Right kidney (tissue), 1 donor: ENCODE results near the gene MME.
"Not testable (repeated sequence)": the region's sequence is repeated elsewhere in the genome, so short reads cannot be mapped to it uniquely, and the experiment has no call there.

ENCODE experiments used
- DNase-seq: peaks from one replicate; pipeline ENCODE4 v3.0.0-alpha.2; 2016

The MME gene

DNA sequence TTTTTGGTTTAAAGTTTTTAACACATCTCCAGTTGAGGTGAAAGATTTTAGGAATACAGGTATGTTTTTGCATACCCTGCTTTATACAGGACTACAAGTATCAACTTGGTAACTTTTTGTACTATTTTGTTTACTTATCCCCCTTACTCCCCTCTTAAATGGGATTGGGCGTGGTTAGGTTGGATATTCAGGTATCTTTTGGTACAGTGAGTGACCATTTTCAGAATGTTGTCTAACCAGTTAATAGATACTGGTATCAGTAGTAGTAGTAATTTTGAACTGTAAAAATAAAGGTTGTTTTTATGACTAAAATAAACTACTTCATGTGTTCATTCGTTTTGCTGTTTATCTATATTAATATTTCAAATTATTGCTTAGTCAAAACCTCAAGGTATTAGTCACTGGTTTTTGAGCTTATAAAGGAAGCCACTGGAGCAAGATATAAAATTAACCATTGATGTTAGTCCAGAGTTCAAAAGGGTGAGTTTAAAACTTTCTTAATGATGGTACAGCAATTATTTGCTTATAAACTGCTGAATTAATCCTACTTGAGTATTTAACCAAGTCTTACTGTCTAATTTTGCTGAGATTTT lies 3.3 kb downstream of the MME start:
- DNase-seq, result no peak

GRCh38 chr3:155084567-155084966 lies 4.4 kb downstream of the MME start:
- no peak for DNase-seq

DNA sequence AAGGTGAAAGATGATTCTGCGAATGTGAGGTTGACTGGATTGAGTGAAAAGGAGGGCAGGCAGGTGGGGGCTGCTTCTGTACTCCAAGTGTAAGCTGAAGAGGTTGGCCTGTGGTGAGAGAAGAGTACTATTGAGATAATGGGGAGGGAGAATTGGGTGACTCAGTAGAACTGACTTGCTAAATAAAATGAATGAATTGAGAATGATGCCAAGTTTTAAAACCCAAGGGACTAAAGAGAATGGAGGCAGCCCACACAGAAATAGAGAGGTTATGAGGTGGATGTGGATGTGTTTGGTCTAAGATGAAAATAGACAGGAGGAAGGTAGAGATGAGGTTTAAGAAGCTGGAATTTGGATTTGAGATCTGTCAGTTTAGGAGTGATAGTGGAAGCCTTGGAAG lies 5.9 kb downstream of the MME start:
- DNase-seq, result no peak

- no peak for DNase-seq
Measured at GRCh38 chr3:155088706-155089345, 8.7 kb downstream of the MME start.

DNA sequence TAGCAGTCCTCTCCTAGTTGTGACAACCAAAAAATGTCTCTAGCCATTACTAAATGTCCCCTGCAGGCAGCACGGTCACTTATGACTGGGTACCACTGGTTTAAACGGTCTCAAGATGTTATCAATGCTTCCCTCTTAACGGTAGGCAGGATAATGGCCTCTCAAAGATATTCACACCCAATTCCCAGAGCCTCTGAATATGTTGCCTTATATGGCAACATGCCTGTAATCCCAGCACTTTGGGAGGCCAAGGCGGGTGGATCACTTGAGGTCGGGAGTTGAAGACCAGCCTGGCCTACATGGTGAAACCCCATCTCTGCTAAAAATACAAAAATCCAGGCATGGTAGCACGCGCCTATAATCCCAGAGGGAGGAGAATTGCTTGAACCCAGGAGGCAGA lies 9.4 kb downstream of the MME start:
- DNase-seq, result no peak

DNA sequence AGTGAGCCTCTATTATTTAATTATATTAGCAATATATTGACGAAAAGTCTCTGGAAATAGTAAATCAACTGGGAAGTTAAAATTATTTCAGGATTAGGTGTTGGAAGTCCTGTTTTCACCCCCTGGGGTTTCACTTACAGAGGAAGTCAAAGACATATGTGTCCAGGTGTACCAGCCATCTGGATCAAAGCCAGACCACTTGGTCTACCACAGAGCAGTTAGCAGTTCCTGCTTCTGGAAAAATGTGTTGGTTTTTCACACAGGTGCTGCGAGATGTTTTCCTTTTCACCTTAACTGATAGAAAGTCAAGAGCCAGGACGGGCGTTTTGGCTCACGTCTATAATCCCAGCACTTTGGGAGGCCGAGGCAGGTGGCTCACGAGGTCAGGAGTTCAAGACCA lies 13.1 kb downstream of the MME start:
- DNase-seq, result no peak

GRCh38 chr3:155096303-155097008 lies 16.3 kb downstream of the MME start:
- no peak for DNase-seq

DNA sequence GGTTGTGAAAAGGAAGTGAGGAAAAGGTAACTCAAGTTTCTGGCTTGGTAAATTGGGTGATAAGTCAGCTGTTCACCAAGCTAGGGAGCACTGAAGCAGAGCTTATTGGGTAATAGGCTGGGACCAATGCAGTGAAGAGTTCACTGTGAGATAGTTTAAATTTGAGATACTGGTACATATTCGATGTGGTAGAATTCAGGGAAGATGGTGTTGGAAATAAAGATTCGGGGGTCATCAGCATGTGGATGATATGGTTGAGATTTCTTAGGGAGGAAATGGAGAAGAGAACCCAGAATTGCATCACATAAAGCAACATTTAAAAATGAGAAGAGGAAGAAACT lies 16.9 kb downstream of the MME start:
- no peak for DNase-seq

DNA sequence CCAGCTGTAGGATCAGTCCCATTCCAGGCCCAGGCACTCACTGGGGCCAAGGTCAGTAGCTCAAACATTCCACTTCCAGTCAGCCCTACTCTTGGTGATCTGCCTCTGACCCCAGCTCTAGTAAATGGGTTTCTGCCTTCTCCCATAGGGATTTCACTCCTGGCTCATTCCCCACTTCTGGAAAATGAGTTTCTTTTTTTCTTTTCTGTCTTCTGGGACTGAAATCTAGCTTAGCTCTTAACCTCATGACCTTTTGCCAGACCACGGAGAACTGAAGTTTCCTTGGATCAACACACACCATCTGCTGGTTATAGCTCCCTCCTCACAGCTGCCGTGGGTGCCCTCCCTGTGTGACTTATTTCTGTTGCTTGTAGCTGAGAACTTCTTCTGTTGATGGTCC lies 21.3 kb downstream of the MME start:
- DNase-seq, result no peak

DNA sequence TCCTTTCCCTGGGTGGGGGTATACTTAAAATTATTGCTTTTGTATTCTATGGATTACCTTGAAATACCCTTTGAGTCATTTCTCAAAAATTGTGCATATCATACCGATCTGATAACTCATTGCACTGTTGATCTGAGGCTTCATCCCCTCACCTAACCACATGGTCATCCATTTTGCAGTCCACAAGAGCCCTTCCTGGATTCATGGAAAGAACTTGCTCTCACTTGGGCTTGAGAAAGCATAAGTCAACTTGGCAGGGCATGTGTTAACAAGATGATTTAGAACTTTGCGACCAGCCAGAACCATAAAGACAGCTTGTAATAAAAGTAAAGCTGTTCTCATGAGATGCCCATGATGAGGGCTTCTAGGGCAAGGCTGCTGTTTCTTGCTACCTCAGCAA lies 22.2 kb downstream of the MME start:
- no peak for DNase-seq

GRCh38 chr3:155103686-155104085 lies 23.6 kb downstream of the MME start:
- DNase-seq, result no peak

DNA sequence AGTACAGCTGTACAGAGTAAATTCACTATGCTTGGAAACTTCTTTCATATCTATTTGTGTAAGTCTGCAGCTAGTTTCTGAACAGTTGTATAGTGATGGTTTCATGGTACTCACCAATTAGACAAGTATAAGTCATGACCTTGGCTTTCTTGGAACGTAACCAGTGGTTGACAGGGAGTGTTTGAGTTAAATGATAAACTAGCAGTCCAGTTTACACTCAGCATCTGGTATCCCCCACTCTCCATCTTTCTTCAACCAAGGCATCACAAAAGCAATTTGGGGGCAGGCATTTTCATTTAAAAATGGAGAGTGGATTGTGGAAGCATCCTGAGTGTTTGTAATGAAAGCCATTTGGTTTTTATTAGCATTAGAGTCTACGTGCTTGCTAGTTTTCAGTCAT lies 26.0 kb downstream of the MME start:
- no peak for DNase-seq

- no peak for DNase-seq
Measured at GRCh38 chr3:155110022-155110421, 29.9 kb downstream of the MME start.

GRCh38 chr3:155110996-155111901 lies 31.1 kb downstream of the MME start:
- no peak for DNase-seq

- no peak for DNase-seq
Measured at GRCh38 chr3:155111971-155112370, 31.9 kb downstream of the MME start.

GRCh38 chr3:155112661-155113389 lies 32.7 kb downstream of the MME start:
- no peak for DNase-seq

GRCh38 chr3:155124745-155125144 lies 44.6 kb downstream of the MME start:
- DNase-seq, result not testable (repeated sequence)

DNA sequence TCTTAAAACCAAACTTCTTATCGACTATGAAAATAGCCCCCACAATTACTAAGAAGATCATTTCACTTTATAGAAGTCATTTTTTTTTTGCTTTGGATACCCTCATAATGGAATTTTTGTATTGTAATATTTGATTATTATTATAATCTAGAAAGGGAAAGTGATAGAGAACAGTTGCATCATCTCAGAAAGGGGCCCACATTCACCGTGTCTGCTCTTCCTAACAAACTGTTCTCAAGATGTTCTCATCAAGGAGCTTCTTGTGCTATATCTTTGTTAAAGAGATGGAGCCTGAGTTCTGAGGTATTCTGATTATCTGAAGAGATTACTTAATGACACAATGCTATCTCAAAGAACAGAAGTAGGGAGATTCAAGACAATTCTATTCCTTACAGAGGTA lies 49.3 kb downstream of the MME start:
- DNase-seq, result no peak

DNA sequence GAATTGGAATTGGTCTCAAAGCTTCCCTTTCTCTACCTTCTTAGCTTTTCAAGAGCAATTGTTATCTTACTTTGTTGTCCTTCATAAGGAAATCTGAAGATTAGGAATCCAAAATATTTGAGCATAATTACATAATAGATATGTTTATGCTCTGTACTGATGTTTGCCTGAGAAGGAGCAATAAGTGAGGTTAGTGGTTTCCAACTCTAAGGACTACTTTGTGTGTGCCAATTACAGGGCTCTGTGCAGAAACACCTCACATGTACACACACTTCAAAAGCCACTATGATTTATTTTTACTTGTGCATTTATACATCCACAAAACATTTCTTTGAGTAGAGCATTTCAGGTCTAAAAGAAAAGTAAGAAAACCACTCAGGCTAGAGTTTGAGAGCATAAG lies 49.9 kb downstream of the MME start:
- DNase-seq, result no peak

GRCh38 chr3:155131104-155131503 lies 51.0 kb downstream of the MME start:
- DNase-seq, result no peak

DNA sequence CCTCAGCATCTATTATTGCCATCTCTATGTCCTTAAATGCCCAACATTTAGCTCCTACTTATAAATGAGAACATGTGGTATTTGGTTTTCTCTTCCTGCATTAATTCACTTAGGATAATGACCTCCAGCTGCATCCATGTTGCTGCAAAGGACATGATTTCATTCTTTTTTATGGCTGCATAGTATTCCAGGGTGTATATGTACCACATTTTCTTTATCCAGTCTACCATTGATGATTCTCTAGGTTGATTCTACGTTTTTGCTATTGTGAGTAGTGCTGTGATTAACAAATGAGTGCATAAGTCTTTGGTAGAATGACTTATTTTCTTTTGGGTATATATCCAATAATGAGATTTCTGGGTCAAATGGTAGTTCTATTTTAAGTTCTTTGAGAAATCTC lies 54.2 kb downstream of the MME start:
- DNase-seq, result not testable (repeated sequence)

DNA sequence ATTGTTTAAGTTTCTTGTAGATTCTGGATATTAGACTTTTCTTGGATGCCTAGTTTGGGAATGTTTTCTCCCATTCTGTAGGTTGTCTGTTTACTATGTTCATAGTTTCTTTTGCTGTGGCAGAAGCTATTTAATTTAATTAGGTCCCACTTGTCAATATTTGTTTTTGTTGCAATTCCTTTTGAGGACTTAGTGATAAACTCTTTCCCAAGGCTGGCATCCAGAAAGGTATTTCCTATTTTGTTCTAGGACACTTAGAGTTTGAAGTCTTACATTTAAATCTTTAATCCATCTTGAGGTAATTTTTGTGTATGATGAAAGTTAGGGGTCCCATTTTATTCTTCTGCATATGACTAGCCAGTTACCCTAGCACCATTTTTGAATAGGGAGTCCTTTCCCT lies 54.9 kb downstream of the MME start:
- no peak for DNase-seq
